GM21367 (cell line): ENCODE data around the gene UTF1.

Experiments
- ATAC-seq: cut with Tn5 transposase; IDR thresholded peaks from one replicate; pipeline ENCODE4 v1.9.1; 2021; ENCODE audit not compliant: unreplicated experiment

UTF1 gene, protein sequence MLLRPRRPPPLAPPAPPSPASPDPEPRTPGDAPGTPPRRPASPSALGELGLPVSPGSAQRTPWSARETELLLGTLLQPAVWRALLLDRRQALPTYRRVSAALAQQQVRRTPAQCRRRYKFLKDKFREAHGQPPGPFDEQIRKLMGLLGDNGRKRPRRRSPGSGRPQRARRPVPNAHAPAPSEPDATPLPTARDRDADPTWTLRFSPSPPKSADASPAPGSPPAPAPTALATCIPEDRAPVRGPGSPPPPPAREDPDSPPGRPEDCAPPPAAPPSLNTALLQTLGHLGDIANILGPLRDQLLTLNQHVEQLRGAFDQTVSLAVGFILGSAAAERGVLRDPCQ

DNA sequence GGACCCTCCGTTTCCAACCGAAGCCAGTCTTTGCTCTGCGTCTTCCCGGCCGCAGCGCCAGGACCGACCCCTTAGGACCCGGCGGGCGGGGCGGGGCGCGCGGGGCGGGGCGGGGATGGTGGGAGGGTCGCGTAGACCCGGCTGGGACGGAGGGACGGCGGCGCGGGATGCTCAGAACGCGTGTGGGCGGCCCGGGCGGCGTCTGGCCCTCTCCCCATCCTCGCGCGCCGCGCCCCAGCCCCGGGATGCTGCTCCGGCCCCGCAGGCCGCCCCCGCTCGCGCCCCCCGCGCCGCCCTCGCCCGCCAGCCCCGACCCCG, at the start of gene UTF1:
Gene UTF1 (plus strand): TSS at position 174 of the 318 bp plus-strand sequence. CDS start 72 bp downstream, at position 246.
- ATAC-seq: no peak

DNA sequence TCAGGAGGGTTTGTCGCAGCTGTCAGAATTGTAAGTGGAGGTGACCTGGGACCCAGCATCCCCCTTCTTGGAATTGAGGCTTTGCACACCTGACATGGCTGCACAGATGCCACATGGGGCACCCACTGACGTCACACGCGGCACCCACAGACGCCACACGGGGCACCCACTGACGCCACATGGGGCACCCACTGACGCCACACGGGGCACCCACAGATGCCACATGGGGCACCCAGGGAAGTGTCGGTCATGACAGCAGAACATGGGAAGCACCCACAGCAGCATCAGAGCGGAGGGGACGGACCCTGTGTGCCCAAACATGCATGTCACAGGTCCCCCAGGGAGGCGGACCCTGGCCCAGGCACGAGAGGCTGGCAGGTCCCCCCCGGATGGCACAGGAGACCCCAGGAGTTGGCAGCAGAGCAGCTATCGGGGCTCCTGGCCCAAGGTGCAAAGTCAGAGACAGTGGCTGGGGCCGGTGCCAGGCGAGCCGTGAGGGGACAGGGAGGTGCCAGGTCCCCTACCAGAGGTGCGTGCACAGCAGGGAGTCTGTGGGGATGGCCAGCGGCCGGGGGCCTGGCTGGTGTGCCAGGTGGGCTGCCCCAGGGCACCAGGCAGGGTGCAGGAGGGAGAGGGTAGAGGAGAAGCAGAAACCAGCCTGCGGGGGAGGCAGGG, 48.9 kb upstream of the UTF1 start:
- ATAC-seq: no peak

DNA sequence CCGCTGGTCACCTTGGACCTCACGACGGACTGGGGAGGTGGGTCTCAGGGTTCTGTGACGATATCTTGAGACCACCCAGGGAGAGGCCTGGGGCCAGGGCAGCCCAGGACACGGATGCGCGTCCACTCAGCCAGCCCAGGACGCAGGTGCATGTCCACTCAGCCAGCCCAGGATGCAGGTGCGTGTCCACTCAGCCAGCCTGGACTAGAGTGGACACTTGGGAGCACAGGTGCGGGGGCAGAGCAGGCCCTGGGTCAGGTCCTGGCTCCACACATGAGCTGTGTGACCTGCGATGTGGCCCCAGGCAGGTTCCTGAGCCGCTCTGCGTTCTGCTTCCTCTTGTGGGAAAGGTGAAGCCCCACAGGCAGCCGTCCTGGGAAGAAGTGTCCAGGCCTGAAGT, 47.8 kb upstream of the UTF1 start:
- no peak for ATAC-seq

DNA sequence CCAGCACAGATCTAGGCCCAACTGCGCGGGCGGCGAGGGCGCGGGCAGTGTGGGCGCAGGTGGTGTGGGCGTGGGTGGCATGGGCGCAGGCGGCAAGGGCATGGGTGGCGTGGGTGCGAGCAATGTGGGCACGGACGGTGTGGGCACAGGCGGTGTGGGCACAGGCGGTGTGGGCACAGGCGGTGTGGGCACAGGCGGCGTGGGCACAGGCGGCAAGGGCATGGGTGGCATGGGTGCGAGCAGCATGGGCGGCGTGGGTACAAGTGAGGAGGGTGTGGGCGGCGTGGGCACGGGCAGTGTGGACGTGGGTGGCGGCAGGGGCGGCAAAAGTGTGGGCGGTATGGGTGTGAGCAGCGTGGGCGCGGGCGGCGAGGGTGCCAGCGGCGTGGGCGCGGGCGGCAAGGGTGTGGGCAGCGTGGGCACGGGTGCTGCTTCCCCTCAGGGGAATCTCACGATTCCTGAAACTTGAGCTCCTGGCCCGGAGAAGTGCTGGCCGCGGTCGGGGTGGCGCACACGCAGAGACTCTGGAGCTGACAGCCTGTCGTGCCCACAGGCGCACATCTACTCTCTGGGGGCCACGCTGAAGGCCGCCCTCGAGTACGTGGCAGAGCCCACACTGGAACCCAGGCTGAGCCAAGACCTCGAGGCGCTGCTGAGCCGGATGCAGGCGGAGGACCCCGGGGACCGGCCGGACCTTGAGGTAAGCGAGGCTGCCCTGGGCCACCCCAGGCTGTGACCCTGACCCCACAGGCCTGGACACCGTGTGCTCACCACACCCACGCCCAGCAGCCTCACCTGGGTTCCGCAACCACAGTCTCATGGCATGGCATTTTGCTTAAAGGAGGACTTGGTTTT, 47.0 kb upstream of the UTF1 start:
- ATAC-seq: no peak

DNA sequence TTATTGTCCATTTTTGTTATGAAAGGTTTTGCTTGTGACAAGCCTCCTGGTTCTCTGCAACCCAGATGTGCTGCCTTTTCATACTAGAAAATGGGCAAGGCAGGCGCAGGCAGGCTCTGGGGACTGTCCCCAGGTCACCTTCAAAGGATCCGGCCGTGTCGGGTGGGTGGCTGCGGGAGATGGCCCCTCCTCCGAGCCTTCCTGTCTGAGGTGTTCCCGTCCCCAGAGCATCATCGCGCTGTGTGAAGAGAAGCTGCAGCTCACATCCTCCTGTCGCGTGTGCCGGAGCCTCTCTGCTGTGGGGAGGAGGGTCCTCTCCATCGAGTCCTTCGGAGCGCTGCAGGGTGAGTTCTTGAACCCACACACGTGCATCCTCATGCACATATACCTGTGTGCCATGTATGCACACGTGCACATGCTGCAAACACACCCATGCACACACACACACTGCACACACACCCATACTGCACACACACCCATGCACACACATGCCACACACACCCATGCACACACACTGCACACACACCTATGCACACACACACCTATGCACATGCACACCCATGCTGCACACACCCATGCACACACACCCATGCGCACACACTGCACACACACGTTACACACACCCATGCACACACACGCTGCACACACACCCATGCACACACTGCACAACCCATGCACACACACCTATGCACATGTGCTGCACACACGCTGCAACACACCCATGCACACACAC, 46.2 kb upstream of the UTF1 start:
- ATAC-seq: no peak

DNA sequence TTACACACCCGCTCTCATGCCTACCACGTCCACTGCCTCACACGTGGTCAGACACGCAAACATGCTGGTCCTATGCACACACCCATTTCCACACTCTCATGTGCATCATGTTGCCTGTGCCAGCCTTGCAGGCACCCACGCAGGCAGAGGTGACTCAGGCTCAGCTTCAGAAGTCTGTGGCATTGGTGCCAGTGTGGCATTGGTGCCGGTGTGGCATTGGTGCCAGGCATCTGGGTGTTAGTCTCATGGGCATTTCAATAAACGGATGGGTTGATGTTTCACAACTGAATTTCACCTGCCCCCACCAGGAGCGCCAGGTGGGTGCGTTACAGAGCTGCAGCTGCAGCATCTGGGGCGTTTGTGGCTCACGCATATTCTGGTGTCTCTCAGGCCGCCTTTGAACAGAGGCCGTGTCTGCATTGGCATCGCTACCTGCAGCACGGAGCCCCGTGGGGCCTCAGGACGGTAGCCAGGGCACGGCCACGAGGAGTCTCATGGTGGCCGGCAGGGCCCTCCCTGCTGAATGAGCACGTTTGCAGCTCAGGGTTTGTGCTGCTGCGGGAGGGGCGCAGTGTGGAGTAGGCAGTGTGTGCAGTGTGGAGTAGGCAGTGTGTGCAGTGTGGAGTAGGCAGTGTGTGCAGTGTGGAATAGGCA, 45.3 kb upstream of the UTF1 start:
- no peak for ATAC-seq

DNA sequence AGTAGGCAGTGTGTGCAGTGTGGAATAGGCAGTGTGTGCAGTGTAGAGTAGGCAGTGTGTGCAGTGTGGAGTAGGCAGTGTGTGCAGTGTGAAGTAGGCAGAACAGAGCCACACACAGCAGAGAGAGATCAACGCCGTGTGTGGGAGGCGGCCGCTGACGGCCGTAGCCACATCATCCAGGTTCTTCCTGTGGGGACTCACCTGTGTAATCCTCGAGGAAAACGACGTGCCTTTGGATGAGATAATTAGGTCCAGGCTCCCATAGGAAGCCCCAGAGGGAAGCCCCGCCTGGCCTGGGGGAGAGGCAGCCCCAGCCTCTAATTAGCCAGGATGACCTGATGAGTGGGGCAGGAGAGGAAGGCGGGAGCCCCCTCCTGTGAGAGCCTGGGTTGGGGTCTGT, 44.6 kb upstream of the UTF1 start:
- ATAC-seq: no peak

DNA sequence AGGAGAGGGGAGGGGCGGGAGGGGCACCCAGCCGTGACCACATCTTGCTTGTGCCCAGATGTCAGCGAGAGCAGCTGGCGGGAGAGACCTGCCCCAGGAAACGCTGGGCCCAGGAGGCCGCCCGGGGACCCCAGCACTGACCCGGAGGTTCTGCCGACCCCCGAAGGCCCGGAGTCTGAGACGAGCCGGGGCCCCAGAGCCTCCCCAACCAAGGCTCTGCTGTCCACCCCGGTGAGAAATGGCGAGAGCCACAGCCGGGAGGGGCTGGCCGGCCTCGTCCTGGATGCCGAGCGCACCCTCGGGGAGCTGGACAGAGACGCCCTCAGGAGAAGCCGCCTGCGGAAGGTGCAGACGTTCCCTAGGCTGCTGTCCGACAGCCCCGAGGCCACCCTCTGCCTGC, 44.1 kb upstream of the UTF1 start:
- no peak for ATAC-seq

DNA sequence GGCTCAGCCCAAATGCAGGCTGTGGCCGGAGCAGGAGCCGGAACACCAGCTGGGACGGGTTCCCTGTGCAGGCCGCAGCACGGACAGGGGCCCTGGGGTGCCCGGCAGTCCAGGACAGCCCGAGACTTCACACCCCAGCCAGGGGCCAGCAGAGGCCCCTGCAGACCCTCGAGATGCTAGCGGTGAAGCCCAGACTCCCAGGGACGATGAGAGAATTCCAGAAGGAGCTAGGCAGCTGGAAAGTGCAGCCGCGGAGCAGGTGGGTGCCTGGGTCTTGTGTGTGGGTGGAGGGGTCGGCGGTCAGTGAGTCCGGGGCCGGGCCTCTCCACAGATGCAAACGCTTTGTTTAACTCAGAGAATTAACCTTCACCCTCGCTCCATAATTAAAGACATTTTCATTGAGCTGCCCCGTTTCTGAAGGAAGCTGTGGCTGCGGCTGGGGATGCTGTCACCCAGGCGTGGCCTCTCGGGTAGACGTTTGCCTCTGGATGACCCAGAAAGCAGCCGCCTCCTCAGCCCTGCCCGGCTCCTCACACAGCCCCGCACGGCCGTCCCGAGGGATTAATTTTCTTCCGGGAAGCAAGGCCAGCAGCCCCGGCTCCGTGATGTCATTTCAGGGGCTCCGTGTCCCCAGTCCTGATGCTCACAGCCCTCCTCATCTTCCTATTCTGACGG, 43.5 kb upstream of the UTF1 start:
- no peak for ATAC-seq

DNA sequence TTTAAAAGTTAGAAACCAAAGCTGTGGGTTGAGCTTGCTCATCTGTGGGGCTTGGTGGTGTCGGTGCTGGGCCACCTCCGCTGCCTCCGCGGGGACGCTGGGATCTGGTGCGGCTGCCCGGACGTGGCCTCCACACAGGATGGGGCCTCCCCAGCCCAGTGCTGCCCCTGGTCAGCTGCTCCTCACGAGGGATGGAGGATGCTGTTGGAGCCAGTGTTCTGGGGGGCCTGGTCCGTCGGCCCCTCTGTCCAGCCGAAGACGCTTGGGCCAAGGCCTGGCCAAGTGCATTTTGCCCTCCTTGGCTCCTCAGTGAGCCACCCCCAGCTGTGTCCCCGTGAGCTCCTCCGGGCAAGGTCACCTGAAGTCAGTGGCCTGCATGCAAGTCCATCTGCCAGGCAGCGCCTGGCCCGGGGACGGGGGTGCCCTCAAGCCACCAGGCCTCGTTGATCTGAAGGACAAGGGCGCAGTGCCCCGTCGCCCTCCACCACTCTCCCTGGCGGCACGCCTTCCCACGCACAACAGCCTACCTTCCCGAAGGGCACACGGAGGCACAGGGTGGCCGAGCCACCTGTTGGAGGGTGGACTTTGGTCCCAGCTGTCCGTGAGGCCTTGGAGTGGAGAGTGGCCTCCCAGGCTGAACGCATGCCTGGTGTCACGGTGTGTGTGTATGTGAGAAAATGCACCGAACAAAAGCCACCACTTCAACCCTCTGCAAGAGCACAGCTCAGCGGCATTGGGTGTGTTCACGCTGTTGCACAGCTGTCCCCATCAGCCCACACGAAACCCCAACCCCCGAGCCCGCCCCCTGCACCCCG, 42.7 kb upstream of the UTF1 start:
- ATAC-seq: no peak

DNA sequence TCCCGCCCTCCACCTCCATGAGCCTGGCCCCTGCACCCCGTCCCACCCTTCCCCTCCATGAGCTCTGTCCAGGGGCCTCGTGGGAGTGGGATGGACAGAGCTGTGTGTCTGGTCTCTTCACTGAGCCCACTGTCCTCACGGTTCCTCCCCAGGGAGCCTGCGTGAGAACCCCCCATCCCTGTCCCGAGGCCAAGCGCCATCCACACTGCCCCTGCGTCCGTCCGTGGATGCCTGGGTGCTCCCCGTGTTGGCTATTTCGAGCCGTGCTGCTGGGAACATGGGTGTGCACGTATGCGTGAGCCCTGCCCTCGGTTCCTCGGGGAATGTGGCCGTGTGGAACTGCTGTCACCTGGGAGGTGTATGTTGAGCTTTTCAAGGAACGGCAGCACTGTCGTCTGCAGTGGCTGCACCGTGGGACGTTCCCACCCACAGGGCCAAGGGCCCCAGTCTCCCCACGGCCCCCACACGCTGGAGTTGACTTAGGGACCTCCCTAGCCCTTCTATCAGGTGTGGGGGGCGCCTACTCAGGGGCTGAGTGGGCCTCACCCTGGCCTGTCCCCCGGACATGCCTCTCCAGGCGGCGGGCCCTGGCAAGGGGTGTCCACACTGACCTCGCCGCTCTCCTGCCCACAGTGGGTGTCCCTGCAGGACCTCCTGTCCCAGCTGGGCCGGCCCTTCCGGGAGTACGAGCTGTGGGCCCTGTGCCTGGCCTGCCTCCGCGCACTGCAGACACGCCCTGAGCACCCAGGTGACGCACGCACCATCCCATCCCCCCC, 41.9 kb upstream of the UTF1 start:
- no peak for ATAC-seq

DNA sequence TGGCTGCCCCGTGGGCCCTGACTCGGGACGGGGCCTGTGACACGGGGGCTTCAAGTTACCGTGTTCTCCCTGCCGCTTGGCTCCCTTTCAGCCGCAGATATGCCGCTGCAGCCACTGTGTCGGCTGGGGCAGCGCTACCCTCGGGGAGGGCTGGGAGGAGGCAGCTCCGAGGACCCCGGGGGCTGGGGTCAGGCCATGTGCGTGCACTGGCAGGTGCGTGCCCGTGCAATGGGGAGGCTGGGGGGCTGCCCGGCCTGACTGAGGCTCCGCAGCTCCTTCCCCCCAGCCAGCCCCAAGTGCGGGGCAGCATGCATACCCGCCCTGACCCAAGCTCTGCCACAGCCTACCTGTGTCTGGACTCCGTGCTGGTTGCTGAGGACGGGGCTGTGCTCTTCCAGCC, 40.8 kb upstream of the UTF1 start:
- ATAC-seq: no peak

DNA sequence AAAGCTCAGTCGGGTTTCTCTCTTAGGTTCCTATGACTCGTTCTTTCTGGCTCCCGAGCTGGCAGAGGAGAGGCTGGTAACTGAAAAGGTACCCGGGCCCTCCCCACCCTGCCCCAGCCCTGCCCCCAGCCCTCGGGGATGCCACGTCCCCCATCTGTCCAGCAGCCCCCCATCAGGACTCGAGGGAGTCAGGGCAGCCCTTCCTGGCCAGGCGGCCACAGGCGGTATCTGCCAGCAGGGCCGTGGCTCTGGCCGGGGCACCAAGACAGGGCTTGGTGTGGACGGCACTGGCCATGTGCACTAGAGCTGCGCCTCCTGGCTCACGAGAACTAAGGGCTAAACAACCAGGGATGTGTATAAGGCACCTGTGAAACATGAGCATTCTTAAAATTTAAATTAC, 40.3 kb upstream of the UTF1 start:
- no peak for ATAC-seq

DNA sequence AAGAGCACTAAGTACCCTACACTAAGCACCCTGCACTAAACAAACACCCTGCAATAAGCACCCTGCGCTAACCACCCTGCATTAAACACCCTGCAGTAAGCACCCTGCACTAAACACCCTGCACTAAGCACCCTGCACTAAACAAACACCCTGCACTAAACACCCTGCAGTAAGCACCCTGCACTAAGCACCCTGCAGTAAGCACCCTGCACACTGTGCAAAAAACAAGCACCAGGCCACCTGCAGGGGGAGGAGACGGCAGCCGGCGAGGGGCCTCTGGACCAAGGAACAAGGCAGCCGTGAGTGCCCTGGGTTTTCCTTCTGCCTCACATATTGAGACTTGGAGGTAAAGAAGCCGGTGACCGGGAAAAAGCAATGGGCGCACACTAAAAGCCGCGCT, 39.8 kb upstream of the UTF1 start:
- no peak for ATAC-seq

DNA sequence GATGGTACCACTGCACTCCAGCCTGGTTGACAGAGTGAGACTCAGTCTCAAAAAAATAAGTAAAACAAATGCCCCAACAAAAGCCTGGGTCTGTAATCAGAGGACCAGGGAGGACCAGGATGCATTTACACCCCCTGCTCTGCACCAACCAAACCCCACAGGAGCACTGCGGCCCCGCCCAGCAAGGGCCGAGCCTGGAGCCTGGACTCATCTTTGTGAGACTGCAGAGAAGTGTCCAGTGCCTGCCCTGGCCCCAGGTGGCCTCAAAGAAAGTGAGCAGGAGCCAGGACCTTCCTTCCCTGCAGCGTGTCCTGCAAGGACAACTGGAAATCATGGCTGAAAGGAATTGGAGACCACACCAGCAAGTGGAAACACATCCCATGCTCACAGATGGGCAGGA, 38.4 kb upstream of the UTF1 start:
- no peak for ATAC-seq

DNA sequence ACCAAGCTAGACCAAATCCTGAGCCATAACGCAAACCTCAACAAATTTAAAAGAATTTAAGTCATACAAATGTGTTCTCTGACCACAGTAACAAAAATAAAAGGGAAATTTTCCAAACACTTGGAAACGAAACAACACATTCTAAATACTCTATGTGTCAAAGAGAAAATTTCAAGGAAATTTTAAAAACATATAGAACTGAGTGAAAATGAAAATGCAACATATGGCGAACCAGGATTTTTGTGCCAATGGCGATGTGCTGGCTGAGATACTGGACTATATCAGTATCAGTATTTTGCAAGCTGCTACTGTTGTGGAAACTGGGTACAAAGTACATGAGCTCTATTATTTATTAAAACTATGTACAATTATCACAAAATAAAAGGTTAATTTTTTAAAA, 35.9 kb upstream of the UTF1 start:
- ATAC-seq: no peak

DNA sequence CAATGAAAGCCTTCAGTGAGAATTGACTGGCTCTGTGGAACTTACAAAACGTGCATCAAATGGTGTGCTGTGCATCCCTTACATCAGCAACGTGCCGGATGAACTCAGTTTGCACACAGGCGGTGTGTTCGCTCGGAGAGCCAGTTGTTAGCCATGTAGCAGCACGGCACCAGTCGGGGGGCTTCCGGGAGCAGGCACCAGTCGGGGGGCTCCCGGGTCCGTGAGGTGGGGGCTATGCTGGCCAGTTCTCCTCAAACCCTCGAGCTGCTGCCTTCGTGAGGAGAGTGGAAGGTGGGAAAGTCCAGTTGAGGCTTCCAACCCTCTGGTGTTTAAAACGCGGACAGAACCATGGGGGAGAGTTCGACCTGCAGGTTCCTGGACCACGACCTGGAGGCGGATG, 34.9 kb upstream of the UTF1 start:
- ATAC-seq: no peak

DNA sequence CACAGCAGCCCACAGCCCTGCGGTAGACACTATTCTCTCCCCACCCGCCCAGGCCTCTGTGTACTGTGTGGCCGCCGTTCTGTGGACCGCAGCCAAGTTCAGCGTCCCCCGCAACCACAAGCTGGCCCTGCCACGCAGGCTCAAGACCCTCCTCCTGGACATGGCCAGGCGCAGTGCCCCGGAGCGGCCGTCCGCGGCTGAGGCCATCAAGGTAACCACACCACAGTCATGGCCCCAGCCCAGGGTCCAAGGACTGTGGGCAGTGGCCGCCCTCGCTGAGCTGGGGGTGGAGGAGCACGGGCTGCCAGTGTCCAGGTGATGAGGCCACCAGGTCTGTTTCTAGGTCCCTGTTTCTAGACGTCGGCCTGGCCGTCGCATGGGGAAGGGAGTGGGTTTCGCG, 34.4 kb upstream of the UTF1 start:
- no peak for ATAC-seq
